CD14-positive monocyte (primary cell): ENCODE results near the gene CNOT8. TPM values are rescaled to one million over a fixed set of nuclear protein-coding genes. Genes with fewer than 3 reads are reported as not detected.

Experiments
- DNase-seq, 3 donors: peaks; one replicate each; pipeline ENCODE4 v3.0.0-alpha.2; 2011 to 2022
- H2AFZ ChIP-seq: 2 replicates; pipeline ENCODE4 v1.6.0; 2012; ENCODE audit warnings: mild to moderate bottlenecking, low read depth, low read length, inconsistent platforms; ENCODE audit not compliant: insufficient read depth, poor library complexity, severe bottlenecking
- H3K27ac ChIP-seq, 2 donors: 1 replicate in 1 of 2; 2 replicates in 1 of 2; pipeline ENCODE4 v1.5.1; 2012 to 2013; ENCODE audit warnings: low read length in 2 of 2, control low read depth in 1 of 2, inconsistent platforms in 1 of 2, low read depth in 1 of 2, mild to moderate bottlenecking in 1 of 2
- H3K27me3 ChIP-seq, 2 donors: one replicate each; pipeline versions ENCODE4 v1.6.0 to v1.6.1; 2011 to 2013; ENCODE audit warnings: low read length in 2 of 2; ENCODE audit not compliant: control insufficient read depth in 2 of 2, insufficient read depth in 2 of 2
- H3K36me3 ChIP-seq, 2 donors: replicated peaks in 1 of 2; 1 replicate in 1 of 2; 2 replicates in 1 of 2; pipeline versions ENCODE4 v1.5.1 to v1.6.1; 2012 to 2013; ENCODE audit warnings: low read length in 2 of 2, control low read depth in 1 of 2, inconsistent platforms in 1 of 2, mild to moderate bottlenecking in 1 of 2; ENCODE audit not compliant: insufficient read depth in 2 of 2, control insufficient read depth in 1 of 2
- H3K4me1 ChIP-seq, 2 donors: 1 replicate in 1 of 2; 2 replicates in 1 of 2; pipeline versions ENCODE4 v1.5.1 to v1.6.1; 2012 to 2013; ENCODE audit warnings: low read length in 2 of 2, control low read depth in 1 of 2, inconsistent platforms in 1 of 2, mild to moderate bottlenecking in 1 of 2, moderate library complexity in 1 of 2; ENCODE audit not compliant: insufficient read depth in 2 of 2, control insufficient read depth in 1 of 2
- H3K4me2 ChIP-seq: replicated peaks from 2 replicates; pipeline ENCODE3; 2012; ENCODE audit warnings: low read length, moderate library complexity, mild to moderate bottlenecking; ENCODE audit not compliant: poor library complexity, severe bottlenecking; ENCODE audit errors: extremely low read depth
- H3K4me3 ChIP-seq, 3 experiments: fragments of 200-600 bp in 1 of 3; sonication (generic) in 1 of 3; replicated peaks in 1 of 3; 1 replicate in 2 of 3; 2 replicates in 1 of 3; pipeline ENCODE4 v1.5.1; 2011 to 2013; ENCODE audit warnings: low read length in 3 of 3, mild to moderate bottlenecking in 3 of 3, control low read depth in 2 of 3, low read depth in 2 of 3, inconsistent platforms in 1 of 3, moderate library complexity in 1 of 3
- H3K79me2 ChIP-seq: 2 replicates; pipeline ENCODE4 v1.6.0; 2012; ENCODE audit warnings: mild to moderate bottlenecking, control low read depth, inconsistent platforms, low read length, moderate library complexity; ENCODE audit not compliant: insufficient read depth
- H3K9ac ChIP-seq: 2 replicates; pipeline ENCODE4 v1.6.0; 2017; ENCODE audit warnings: low read length, mild to moderate bottlenecking; ENCODE audit not compliant: insufficient read depth, poor library complexity, severe bottlenecking
- H3K9me3 ChIP-seq, 2 donors: replicated peaks in 1 of 2; 1 replicate in 1 of 2; 2 replicates in 1 of 2; pipeline versions ENCODE4 v1.5.1 to v1.6.1; 2012 to 2013; ENCODE audit warnings: low read length in 2 of 2, control low read depth in 1 of 2; ENCODE audit not compliant: control insufficient read depth in 1 of 2, insufficient read depth in 1 of 2
- H4K20me1 ChIP-seq: 2 replicates; pipeline ENCODE4 v1.6.0; 2012; ENCODE audit warnings: mild to moderate bottlenecking, low read length, control low read depth, moderate library complexity; ENCODE audit not compliant: insufficient read depth
- H3K27ac Mint-ChIP-seq, 7 donors: one replicate each; pipeline ENCODE4 v1.8.0; 2020; ENCODE audit warnings: mild to moderate bottlenecking in 7 of 7, mixed read lengths in 7 of 7, moderate library complexity in 6 of 7, inconsistent platforms in 2 of 7
- H3K27me3 Mint-ChIP-seq, 3 donors: one replicate each; pipeline ENCODE4 v1.8.0; 2021 to 2022; ENCODE audit warnings: low read depth in 3 of 3, mild to moderate bottlenecking in 3 of 3, mixed read lengths in 3 of 3, moderate library complexity in 3 of 3, inconsistent platforms in 1 of 3
- H3K36me3 Mint-ChIP-seq, 2 donors: one replicate each; pipeline ENCODE4 v1.8.0; 2020; ENCODE audit warnings: mixed read lengths in 2 of 2, inconsistent platforms in 1 of 2, mild to moderate bottlenecking in 1 of 2
- H3K4me1 Mint-ChIP-seq: one replicate; pipeline ENCODE4 v1.8.0; 2020; ENCODE audit warnings: mild to moderate bottlenecking, mixed read lengths
- H3K4me3 Mint-ChIP-seq, 2 donors: one replicate each; pipeline ENCODE4 v1.8.0; 2020; ENCODE audit warnings: mild to moderate bottlenecking in 2 of 2, mixed read lengths in 2 of 2, moderate library complexity in 1 of 2
- H3K9me3 Mint-ChIP-seq, 7 donors: one replicate each; pipeline ENCODE4 v1.8.0; 2020 to 2022; ENCODE audit warnings: mixed read lengths in 7 of 7, mild to moderate bottlenecking in 6 of 7, moderate library complexity in 6 of 7, inconsistent platforms in 2 of 7
- CTCF ChIP-seq: fragments of 200-600 bp; IDR thresholded peaks from one replicate; pipeline ENCODE4 v1.8.0; 2022; ENCODE audit warnings: antibody characterized with exemption, mild to moderate bottlenecking
- WGBS: methylation state at CpG from one replicate; pipeline ENCODE4 v1.1.5; 2013; ENCODE audit warnings: missing lambda C conversion rate; ENCODE audit not compliant: insufficient coverage; 5-methylcytosine and 5-hydroxymethylcytosine counted together
- intact Hi-C, 2 donors: fragments of 100-400 bp; cut with micrococcal nuclease; formaldehyde crosslinking; loops; one replicate each; pipeline versions ENCODE4 v1.15.0 to v1.15.1; 2023
- polyA plus RNA-seq, 3 donors: library from polyadenylated mRNA; depleted of rRNA in 1 of 3; unstranded in 2 of 3; stranded (reverse) in 1 of 3; fragments of 300-500 nt in 2 of 3; fragments of >200 nt in 1 of 3; fragmentation: Illumina TruSeq in 2 of 3; gene quantifications; 1 replicate in 2 of 3; 2 replicates in 1 of 3; pipeline ENCODE4 v1.2.3, GENCODE V29; 2012 to 2021

The CNOT8 gene
- polyA plus RNA-seq, 3 donors: 98.7 to 160 (median 147) TPM

- intact Hi-C loops: no loop called here
- H3K4me1 Mint-ChIP-seq: no peaks in the 10 kb centered on the region
- no peak overlapping the region for H3K4me3 ChIP-seq
- peaks cover 22 to 27% of the 10 kb centered on the region in 2 donors for H3K9me3 ChIP-seq
- no peak for DNase-seq
- TF ChIP-seq CTCF: no peak
- H3K4me3 Mint-ChIP-seq: no peak overlapping the region
- 100% methylated on average over 10 of the region's 14 CpGs for WGBS
- no peaks in the 10 kb centered on the region for H3K27me3 ChIP-seq
- peaks cover 56 to 62% of the 10 kb centered on the region in 2 donors for H3K36me3 Mint-ChIP-seq
- no peak overlapping the region for H3K27ac ChIP-seq
- H3K27me3 Mint-ChIP-seq: peaks cover 0 to 2% (median 0%) of the 10 kb centered on the region in 3 donors
- H3K9me3 Mint-ChIP-seq: peaks cover 23 to 57% (median 36%) of the 10 kb centered on the region in 7 donors
- peaks cover 18% of the 10 kb centered on the region for H4K20me1 ChIP-seq
- no peak overlapping the region for H3K27ac Mint-ChIP-seq
- H3K36me3 ChIP-seq: peaks cover 30 to 63% of the 10 kb centered on the region in 2 donors
- H3K4me1 ChIP-seq: no peaks in the 10 kb centered on the region
- no peaks in the 10 kb centered on the region for H3K79me2 ChIP-seq
- H3K4me2 ChIP-seq: no peak overlapping the region
- H2AFZ ChIP-seq: no peak overlapping the region
- no peak overlapping the region for H3K9ac ChIP-seq
Observed at GRCh38 chr5:154878642-154879335, 20.4 kb downstream of the CNOT8 start.

GRCh38 chr5:154881986-154882385 lies 23.6 kb downstream of the CNOT8 start:
- no peak for DNase-seq
- H2AFZ ChIP-seq: no peak overlapping the region
- H3K9me3 ChIP-seq: peaks cover 43 to 49% of the 10 kb centered on the region in 2 donors
- TF ChIP-seq CTCF: no peak
- H3K4me2 ChIP-seq: no peak overlapping the region
- WGBS: 60% methylated on average over 1 of the region's 4 CpGs
- peaks cover 37 to 48% of the 10 kb centered on the region in 2 donors for H3K36me3 Mint-ChIP-seq
- peaks cover 7 to 54% of the 10 kb centered on the region in 2 donors for H3K36me3 ChIP-seq
- H3K27ac Mint-ChIP-seq: no peak overlapping the region
- no peaks in the 10 kb centered on the region for H3K27me3 ChIP-seq
- peaks cover 6 to 9% of the 10 kb centered on the region in 2 donors for H3K4me1 ChIP-seq
- no peaks in the 10 kb centered on the region for H4K20me1 ChIP-seq
- no peak overlapping the region for H3K9ac ChIP-seq
- H3K9me3 Mint-ChIP-seq: peaks cover 38 to 84% (median 60%) of the 10 kb centered on the region in 7 donors
- intact Hi-C loops: no loop called here
- H3K4me3 Mint-ChIP-seq: no peak overlapping the region
- H3K4me1 Mint-ChIP-seq: peaks cover 4% of the 10 kb centered on the region
- peaks cover 0 to 4% (median 0%) of the 10 kb centered on the region in 3 donors for H3K27me3 Mint-ChIP-seq
- H3K27ac ChIP-seq: no peak overlapping the region
- no peaks in the 10 kb centered on the region for H3K79me2 ChIP-seq
- H3K4me3 ChIP-seq: no peak overlapping the region
